Suprapubic skin (tissue), 4 donors: ENCODE measurements around the gene SRPK3.

ENCODE experiments used
- CTCF ChIP-seq, 2 donors: fragments of 200-600 bp in 1 of 2; fragments of 450-650 bp in 1 of 2; sonication (generic) in 1 of 2; IDR thresholded peaks; one replicate each; pipeline ENCODE4 v1.5.1; 2016 to 2019; ENCODE audit warnings: antibody characterized with exemption in 2 of 2, mild to moderate bottlenecking in 1 of 2, moderate library complexity in 1 of 2
- EP300 ChIP-seq: sonication (generic); formaldehyde crosslinking; IDR thresholded peaks from one replicate; pipeline ENCODE4 v1.6.1; 2017; ENCODE audit warnings: antibody characterized with exemption
- POLR2A ChIP-seq, 2 donors: fragments of 450-650 bp; IDR thresholded peaks; one replicate each; pipeline ENCODE4 v1.6.1; 2017; ENCODE audit warnings: antibody characterized with exemption in 2 of 2, mild to moderate bottlenecking in 2 of 2, moderate library complexity in 2 of 2
- POLR2AphosphoS5 ChIP-seq, 3 donors: sonication (generic); formaldehyde crosslinking; IDR thresholded peaks; one replicate each; pipeline ENCODE4 v1.6.1; 2017; ENCODE audit warnings: antibody characterized with exemption in 3 of 3

GRCh38 chrX:153734871-153735270 lies 46.0 kb upstream of the SRPK3 start:
- TF ChIP-seq CTCF (IDR thresholded peaks at IDR 0.05) (no peak), EP300 (no peak), POLR2A (IDR thresholded peaks at IDR 0.05) (no peak), POLR2AphosphoS5 (IDR thresholded peaks at IDR 0.05) (no peak)
